Measurements from ENCODE around the gene BAIAP3. TPM values are rescaled to one million over a fixed set of nuclear protein-coding genes. Genes with fewer than 3 reads are reported as not detected.

BAIAP3 gene
- total and polyA plus RNA-seq, 2 donors (not counting 3 experiments of a cell fraction or from before 2014, with no cell fraction given): 0.36 to 0.66 TPM

GRCh38 chr16:1309888-1310831, 23.3 kb upstream of the BAIAP3 start:
- Histone ChIP-seq H3K4me1 (ENCODE audit: control insufficient read depth, extremely low read depth, insufficient read depth, low read length) (peaks cover 14% of the 10 kb centered on the region), H3K9ac (replicated peaks; ENCODE audit: extremely low read depth, insufficient read depth, low read length) (peak overlapping the region; percentile 85), H3K9me1 (replicated peaks; ENCODE audit: control insufficient read depth, extremely low read depth, insufficient read depth, low read length) (no peaks in the 10 kb centered on the region), H3K27ac (ENCODE audit: insufficient read depth, low read depth, low read length) (peak overlapping the region; percentile 52), H3K27me3 (ENCODE audit: control insufficient read depth in 2 of 2, insufficient read depth in 2 of 2, low read length in 2 of 2) (no peaks in the 10 kb centered on the region), H2AFZ (ENCODE audit: low read depth, low read length) (no peak overlapping the region), H3K4me3 (replicated peaks in 1 of 3; ENCODE audit: insufficient read depth in 1 of 3, low read depth in 1 of 3, low read length in 3 of 3) (peak overlapping the region; percentile 74 to 94 (median 87)), H3K9me3 (replicated peaks; ENCODE audit: control insufficient read depth, insufficient read depth, low read length) (no peaks in the 10 kb centered on the region), H4K20me1 (replicated peaks; ENCODE audit: control insufficient read depth, extremely low read depth, insufficient read depth, low read length) (no peaks in the 10 kb centered on the region), H3K4me2 (ENCODE audit: insufficient read depth, low read length) (peak overlapping the region; percentile 73), H3K36me3 (ENCODE audit: control insufficient read depth in 2 of 2, extremely low read depth in 1 of 2, insufficient read depth in 2 of 2, low read length in 2 of 2) (peaks cover 4 to 11% of the 10 kb centered on the region in 2 experiments), H3K79me2 (ENCODE audit: control insufficient read depth, insufficient read depth, low read length) (peaks cover 52% of the 10 kb centered on the region)
- BruUV-seq (replicated peaks): TSS peak; percentile 70
- DNase-seq (ENCODE audit: low read depth, low spot score): peak; percentile 43
- FAIRE-seq: peak; percentile 8
- dilution Hi-C loops (cut with MboI; ENCODE audit: extremely low pct_ligation_motif_present, low sequenced_read_pairs) (no loop called here), intact Hi-C loops (cut with micrococcal nuclease) (loop anchor here (10.0 kb wide), 2 partner anchors 95 to 475 kb away; partner anchors contain the start of genes NUBP2 and SPSB3)
- TF ChIP-seq MAX (IDR thresholded peaks at IDR 0.05; ENCODE audit: insufficient read depth, insufficient read length) (no peak), GATA2 (IDR thresholded peaks at IDR 0.05; ENCODE audit: insufficient read depth, insufficient read length, low read depth, low read length) (no peak), FOS (IDR thresholded peaks at IDR 0.05; ENCODE audit: borderline replicate concordance, insufficient read depth, low read length) (no peak), CTCF (IDR thresholded peaks at IDR 0.05; ENCODE audit: extremely low read depth in 1 of 2, insufficient read depth in 1 of 2, low read depth in 1 of 2, low read length in 2 of 2) (no peak), MYC (IDR thresholded peaks at IDR 0.05; ENCODE audit: low read depth, low read length) (no peak), JUN (IDR thresholded peaks at IDR 0.05; ENCODE audit: borderline replicate concordance, insufficient read depth, insufficient read length, low read depth) (no peak), EZH2 (IDR thresholded peaks at IDR 0.05; ENCODE audit: borderline replicate concordance, low read depth, low read length, severe bottlenecking) (no peak), POLR2AphosphoS5 (IDR thresholded peaks at IDR 0.05; ENCODE audit: insufficient read depth, low read depth, low read length) (no peak), POLR2A (IDR thresholded peaks at IDR 0.05; ENCODE audit: low read depth, low read length) (no peak)
- CTCF ChIA-PET: interaction anchor here (1.5 to 1.8 kb wide), 2 partner anchors 9 to 55 kb away, joined by 3 to 6 read pairs; no protein-coding TSS in a partner anchor
- POLR2A ChIA-PET: no interaction called here
